SJSA1 (cell line): ENCODE data around the gene ASCL2. TPM values are rescaled to one million over a fixed set of nuclear protein-coding genes. Genes with fewer than 3 reads are reported as not detected.

ENCODE experiments used
- DNase-seq, 2 experiments: peaks; one replicate each; pipeline ENCODE4 v3.0.0-alpha.2; 2015 to 2020; ENCODE audit warnings: low spot score in 2 of 2, low read depth in 1 of 2
- H3K27ac ChIP-seq: fragments of 250-450 bp; sonication (Bioruptor Pico); 2 replicates; pipeline ENCODE4 v1.5.1; 2020; ENCODE audit warnings: mild to moderate bottlenecking, moderate library complexity
- H3K27me3 ChIP-seq: fragments of 250-450 bp; sonication (Bioruptor Pico); replicated peaks from 2 replicates; pipeline ENCODE4 v1.5.1; 2020; ENCODE audit warnings: mild to moderate bottlenecking, moderate library complexity
- H3K36me3 ChIP-seq: fragments of 250-450 bp; sonication (Bioruptor Pico); 2 replicates; pipeline ENCODE4 v1.5.1; 2020; ENCODE audit warnings: mild to moderate bottlenecking
- H3K4me1 ChIP-seq: fragments of 250-450 bp; sonication (Bioruptor Pico); replicated peaks from 2 replicates; pipeline ENCODE4 v1.6.1; 2021; ENCODE audit warnings: mild to moderate bottlenecking
- H3K4me3 ChIP-seq: fragments of 250-450 bp; sonication (Bioruptor Pico); 2 replicates; pipeline ENCODE4 v1.5.1; 2020; ENCODE audit warnings: mild to moderate bottlenecking
- H3K9me3 ChIP-seq: fragments of 250-450 bp; sonication (Bioruptor Pico); replicated peaks from 2 replicates; pipeline ENCODE4 v1.5.1; 2020; ENCODE audit warnings: mild to moderate bottlenecking
- total RNA-seq: library from RNA; depleted of rRNA; stranded (reverse); fragments of >200 nt; shearing (Covaris generic); gene quantifications from 2 replicates; pipeline ENCODE4 v1.2.3, GENCODE V29; 2014; rRNA removed

Gene ASCL2
- total RNA-seq, 1 experiment from 2014 or later, result not detected

- Histone ChIP-seq H3K27me3 (peaks cover 4% of the 10 kb centered on the region), H3K36me3 (no peaks in the 10 kb centered on the region), H3K9me3 (no peaks in the 10 kb centered on the region; the same call in 1 of the 2 replicates), H3K27ac (no peak overlapping the region), H3K4me1 (no peaks in the 10 kb centered on the region), H3K4me3 (no peak overlapping the region)
- DNase-seq, result no peak
These were observed 50.9 kb downstream of the ASCL2 start for GRCh38 chr11:2219318-2220017.

Other genes with a start within 250 kb of the ASCL2 start
- 29.7 and 31.5 TPM in 2 replicates for gene IGF2, start 131.2 kb downstream of the ASCL2 start, total RNA-seq
- gene INS, start 109.4 kb downstream of the ASCL2 start, total RNA-seq, result not detected in 2 replicates
- gene TH, start 98.8 kb downstream of the ASCL2 start, total RNA-seq, result not detected in 2 replicates
- 0.11 TPM in 1 of 2 replicates, not detected in the other for gene C11orf21, start 31.3 kb upstream of the ASCL2 start, total RNA-seq
- 0.39 TPM in 1 of 2 replicates, not detected in the other for gene TSPAN32, start 31.4 kb upstream of the ASCL2 start, total RNA-seq
- 140 and 219 TPM in 2 replicates for gene CD81, start 106.7 kb upstream of the ASCL2 start, total RNA-seq
- gene TSSC4, start 130.2 kb upstream of the ASCL2 start, total RNA-seq, result 120 and 128 TPM in 2 replicates
- not detected in 2 replicates for gene TRPM5, start 173.9 kb upstream of the ASCL2 start, total RNA-seq
- not detected in 2 replicates for gene KCNQ1, start 174.4 kb upstream of the ASCL2 start, total RNA-seq